ENCODE data around the gene ATIC.

Gene ATIC

GRCh38 chr2:215311625-215312396 is at the start of gene ATIC:
Gene ATIC (plus strand): TSS chr2:215312059. CDS start chr2:215312143, 84 bp downstream.
- H3K4me3 ChIP-seq (ENCODE audit: low read depth, low read length), result peak within 1 kb of the TSS; percentile 78
- peak; percentile 94 for DNase-seq (ENCODE audit: low read depth)
- TF ChIP-seq CTCF (conservative IDR thresholded peaks at IDR 0.05; ENCODE audit: low read depth, low read length), result no peak

- TF ChIP-seq CTCF (conservative IDR thresholded peaks at IDR 0.05; ENCODE audit: low read depth, low read length), result no peak
- no peak overlapping the region for H3K4me3 ChIP-seq (ENCODE audit: low read depth, low read length)
- no peak for DNase-seq (ENCODE audit: low read depth)
Measured at GRCh38 chr2:215262303-215262702, 49.6 kb upstream of the ATIC start.

- H3K4me3 ChIP-seq (ENCODE audit: low read depth, low read length), result no peak overlapping the region
- DNase-seq (ENCODE audit: low read depth), result no peak
- no peak for TF ChIP-seq CTCF (conservative IDR thresholded peaks at IDR 0.05; ENCODE audit: low read depth, low read length)
Measured at GRCh38 chr2:215262741-215263362, 49.0 kb upstream of the ATIC start.

DNA sequence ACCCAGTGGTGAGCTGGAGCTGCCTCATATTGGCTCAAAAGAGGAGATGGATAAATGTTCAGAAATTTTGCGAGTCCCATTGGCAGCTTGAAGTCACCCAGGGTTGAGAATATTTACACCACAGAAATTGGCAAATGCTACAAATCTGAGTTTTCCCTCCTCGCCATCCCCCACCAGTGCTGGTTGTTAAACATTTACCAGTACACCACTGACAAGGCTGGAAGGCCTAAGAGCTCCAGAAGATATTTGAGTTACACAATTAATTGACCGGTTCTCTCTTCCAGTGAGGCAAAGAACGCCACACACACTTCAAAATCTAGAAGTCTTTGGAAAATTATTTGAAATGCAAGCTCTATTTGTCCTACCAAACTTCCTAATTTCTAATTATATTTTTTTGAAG is 47.5 kb upstream of the ATIC start:
- DNase-seq (ENCODE audit: low read depth), result no peak
- TF ChIP-seq CTCF (conservative IDR thresholded peaks at IDR 0.05; ENCODE audit: low read depth, low read length), result no peak
- H3K4me3 ChIP-seq (ENCODE audit: low read depth, low read length), result no peak overlapping the region

GRCh38 chr2:215269397-215270117 is 42.3 kb upstream of the ATIC start:
- TF ChIP-seq CTCF (conservative IDR thresholded peaks at IDR 0.05; ENCODE audit: low read depth, low read length), result peak; percentile 84
- peak overlapping the region; percentile 25 for H3K4me3 ChIP-seq (ENCODE audit: low read depth, low read length)
- DNase-seq (ENCODE audit: low read depth), result peak; percentile 91

GRCh38 chr2:215270118-215270451 is 41.8 kb upstream of the ATIC start:
- no peak overlapping the region for H3K4me3 ChIP-seq (ENCODE audit: low read depth, low read length)
- no peak for TF ChIP-seq CTCF (conservative IDR thresholded peaks at IDR 0.05; ENCODE audit: low read depth, low read length)

More at GRCh38 chr2:215270118-215270451, 41.8 kb upstream of the ATIC start:
- no peak for DNase-seq (ENCODE audit: low read depth)

Measured in choroid plexus epithelial cell (primary cell).